Ramos (cell line): ENCODE results near the gene ACRBP.

Experiments
- in situ Hi-C: fragments of 300-500 bp; cut with MboI; formaldehyde crosslinking; loops from one replicate; pipeline ENCODE4 v1.14.3; 2022; ENCODE audit warnings: low sequenced_read_pairs; ENCODE audit not compliant: unreplicated experiment

ACRBP gene

DNA sequence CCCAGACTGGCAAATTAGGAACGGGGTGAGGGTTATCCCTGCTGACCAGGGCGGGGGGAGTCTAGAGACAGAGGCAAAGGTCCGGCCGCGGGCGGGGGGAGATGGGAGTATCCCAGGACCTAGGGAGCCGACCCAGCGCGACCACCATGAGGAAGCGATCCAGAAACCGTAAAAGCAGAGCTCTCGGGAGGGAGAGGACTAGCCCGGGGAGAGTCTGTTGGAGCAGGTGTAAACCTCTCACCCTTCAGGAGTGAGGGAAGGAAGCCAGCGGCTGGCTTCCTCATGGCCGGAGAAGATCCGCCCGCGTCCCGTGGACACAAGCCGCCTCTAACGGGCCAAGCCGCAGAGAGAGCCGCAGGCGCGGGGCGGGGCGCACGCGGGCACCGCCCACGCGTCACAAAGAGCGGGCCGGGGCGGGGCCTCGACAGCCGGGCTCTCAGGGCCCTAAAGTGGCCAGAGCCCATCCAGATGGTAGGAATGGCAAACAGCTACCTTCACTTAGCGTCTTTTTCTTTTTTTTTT, at the start of gene ACRBP:
TSS of gene ACRBP (minus strand) at position 350 of the 522 bp plus-strand sequence. CDS start at position 284, 66 bp downstream.
- in situ Hi-C loops = no loop called here

DNA sequence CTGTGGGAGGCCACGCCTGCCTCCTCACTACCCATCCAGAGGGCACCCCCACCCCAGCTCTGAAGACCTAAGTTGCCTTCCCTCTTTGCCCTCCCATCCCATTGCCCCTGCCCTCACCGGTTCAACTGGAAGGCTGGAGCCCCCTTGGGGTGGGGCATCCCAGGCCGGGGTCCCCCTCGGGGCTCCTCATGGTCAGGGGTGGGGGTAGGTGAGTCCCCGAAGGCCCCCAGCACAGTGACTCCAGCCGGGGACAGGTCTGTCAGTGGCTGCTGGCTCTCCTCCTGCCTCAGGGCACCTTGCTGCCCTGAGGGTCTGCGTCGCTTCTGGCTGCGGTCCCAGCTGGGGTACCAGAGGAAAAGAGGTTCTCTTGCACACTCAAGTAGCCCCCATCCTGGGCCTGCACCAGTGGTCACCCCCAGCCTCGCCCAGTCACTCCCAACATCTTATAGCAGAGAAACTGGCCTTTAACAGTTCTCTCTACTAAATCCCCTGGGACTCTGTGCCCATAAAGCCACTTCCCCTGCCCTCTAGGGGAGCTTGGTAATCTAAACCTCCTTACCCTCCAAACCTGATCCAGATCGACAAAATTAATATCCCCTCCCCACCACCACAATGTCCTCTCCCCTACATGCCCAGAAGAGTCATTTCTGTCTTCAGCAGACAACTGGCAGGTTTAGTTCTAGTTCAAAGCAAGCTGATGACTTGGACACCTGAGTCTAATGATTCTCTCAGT, 48.2 kb upstream of the ACRBP start:
- in situ Hi-C loops = no loop called here

- in situ Hi-C loops = no loop called here
Measured at GRCh38 chr12:6694701-6695100, 47.5 kb upstream of the ACRBP start.

DNA sequence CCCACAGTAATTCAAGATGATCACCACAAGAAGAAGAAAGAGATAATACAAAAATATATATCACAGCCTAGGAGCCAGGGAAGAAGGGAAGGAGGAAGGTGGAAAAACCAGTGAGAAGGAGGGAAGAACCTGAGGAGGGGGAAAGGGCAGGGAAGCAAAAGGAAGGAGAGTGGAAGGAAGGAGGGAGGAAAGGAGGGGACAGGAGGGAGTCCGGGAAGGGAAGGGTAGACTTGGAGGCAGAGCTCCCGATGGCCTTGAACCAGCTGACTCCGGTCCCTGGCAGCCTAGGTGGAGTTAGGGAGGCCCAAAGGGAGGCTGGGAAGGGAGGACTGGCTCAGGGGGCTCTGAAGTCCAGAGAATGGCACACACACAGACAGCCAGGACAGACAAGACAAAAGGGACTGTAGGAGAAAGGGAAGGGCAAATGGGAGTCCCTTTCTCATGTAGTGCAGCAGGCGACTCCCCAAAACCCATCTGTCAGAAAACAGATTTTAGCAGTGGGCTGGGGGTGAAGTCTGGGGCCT, 46.7 kb upstream of the ACRBP start:
- in situ Hi-C loops = no loop called here

- in situ Hi-C loops = no loop called here
Measured at GRCh38 chr12:6692888-6693287, 45.7 kb upstream of the ACRBP start.

GRCh38 chr12:6691473-6691872, 44.2 kb upstream of the ACRBP start:
- in situ Hi-C loops = no loop called here

GRCh38 chr12:6688999-6689882, 42.0 kb upstream of the ACRBP start, which contains the start of gene ZNF384:
Gene ZNF384 (minus strand): TSS chr12:6689375. CDS start chr12:6679520, 9,855 bp downstream.
- in situ Hi-C loops = no loop called here

DNA sequence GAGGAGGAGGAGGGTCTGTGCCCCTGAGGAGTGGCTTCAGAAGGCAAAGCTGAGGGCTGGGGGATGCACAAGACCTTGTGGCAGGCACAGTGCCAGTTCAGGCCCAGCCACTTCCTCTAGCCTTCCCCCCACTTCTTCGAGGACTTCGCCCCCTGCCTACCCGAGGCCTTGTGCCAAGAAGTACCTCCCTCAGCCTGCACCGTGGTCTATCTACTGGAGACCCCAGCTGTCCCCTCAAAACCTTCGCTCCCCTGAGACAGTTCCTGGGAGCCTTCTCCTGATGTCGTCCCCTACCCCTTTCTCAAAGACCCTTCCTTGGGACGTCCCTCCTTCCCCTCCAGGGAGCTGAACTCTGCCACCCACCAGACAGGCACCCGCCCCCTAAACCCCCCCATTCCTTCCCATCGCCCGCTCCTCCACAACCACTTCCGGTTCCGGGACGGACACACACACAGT, 41.3 kb upstream of the ACRBP start:
- in situ Hi-C loops = no loop called here

DNA sequence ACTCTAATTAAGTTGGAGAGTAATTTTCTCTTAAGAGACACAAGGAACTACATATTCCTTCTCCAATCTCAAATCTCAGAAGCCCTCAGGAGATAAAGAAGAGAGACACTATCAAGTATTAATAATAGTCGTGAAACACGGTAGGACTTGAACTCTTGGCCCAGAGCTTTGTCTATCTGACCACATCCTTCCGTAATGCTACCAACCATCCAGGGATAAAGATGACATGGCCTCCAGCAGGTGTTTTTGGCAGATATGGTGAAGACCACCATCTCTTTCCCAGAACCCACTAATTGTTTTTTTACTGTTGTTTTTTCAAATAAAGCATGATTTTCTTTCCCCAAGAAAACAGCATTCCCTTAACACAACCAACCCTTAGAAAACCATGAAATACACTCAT, 38.6 kb upstream of the ACRBP start:
- in situ Hi-C loops = no loop called here

- in situ Hi-C loops = no loop called here
Measured at GRCh38 chr12:6684609-6685008, 37.4 kb upstream of the ACRBP start.

- in situ Hi-C loops = no loop called here
Measured at GRCh38 chr12:6676962-6677361, 29.7 kb upstream of the ACRBP start.

DNA sequence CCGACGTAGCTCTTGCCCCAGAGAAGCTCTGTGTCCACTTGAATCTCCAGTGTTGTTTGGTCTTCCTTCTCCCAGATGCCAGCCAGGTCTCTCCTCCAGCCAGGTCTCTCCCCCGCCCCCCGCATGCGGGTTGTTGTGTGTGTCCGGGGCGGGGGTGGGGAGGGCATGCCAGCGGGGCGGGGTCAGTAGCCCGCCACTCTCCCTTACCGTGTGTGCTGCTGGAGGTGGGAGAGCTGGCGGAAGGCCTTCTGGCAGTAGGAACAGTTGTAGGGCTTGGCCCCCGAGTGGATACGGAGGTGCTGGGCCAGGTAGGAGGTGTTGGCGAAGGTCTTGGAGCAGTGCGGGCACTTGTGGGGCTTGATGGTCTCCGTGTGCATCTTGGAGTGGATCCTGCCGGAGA, 24.9 kb upstream of the ACRBP start:
- in situ Hi-C loops = no loop called here

DNA sequence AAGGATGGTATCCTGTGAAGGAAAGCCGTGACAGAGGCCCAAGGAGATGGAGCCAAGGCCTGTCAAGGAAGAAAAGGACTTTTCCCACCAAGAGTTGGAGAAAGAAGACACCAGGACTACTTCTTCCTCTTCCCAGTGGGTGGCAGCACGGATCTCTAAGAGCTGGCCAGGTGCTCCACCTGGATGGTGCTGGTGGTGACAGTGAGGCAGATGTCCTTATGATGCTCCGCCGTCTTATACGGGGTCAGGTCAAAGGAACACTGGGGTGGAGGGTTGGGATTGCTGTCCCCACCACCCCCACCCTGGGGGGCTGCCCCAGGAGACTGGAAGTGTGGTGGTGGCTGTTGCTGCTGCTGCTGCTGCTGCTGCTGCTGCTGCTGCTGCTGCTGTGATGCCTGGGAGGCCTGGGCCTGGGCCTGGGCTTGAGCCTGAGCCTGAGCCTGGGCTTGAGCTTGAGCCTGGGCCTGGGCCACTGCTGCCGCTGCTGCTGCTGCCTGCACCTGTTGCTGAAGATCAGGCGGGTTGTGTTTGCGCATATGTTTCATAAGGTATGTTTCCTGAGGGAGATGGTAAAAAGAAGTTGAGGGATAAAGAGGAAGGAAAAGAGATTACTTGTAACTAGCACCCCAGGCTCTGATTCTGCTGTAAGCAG, 20.5 kb upstream of the ACRBP start:
- in situ Hi-C loops = no loop called here

- in situ Hi-C loops = no loop called here
Measured at GRCh38 chr12:6666211-6666610, 19.0 kb upstream of the ACRBP start.

DNA sequence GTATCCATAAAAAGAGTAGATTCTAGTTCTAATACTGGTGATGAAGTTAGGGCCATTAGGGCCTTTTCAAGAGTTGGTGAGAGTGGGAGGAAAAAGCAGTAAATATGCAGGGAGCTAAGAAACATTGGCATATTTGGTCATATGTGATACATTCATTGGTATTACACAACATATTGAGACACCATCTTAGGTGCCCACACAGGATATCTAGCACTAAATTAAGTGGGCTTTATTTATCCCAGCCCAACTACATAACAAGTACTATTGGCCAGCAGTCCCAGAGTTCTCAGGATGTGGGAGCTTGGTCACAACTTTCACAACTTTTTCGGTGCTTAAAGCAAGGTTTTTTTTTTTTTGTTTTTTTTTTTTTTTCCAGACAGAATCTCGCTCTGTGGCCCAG, 17.7 kb upstream of the ACRBP start:
- in situ Hi-C loops = loop anchor here (5.0 kb wide), 1 partner anchor 48 kb away; no protein-coding TSS in a partner anchor

GRCh38 chr12:6662906-6663742, 15.9 kb upstream of the ACRBP start, which contains the start of gene ING4:
Gene ING4 (minus strand): TSS chr12:6663119. CDS start chr12:6663101, 18 bp downstream.
- in situ Hi-C loops = loop anchor here (5.0 kb wide), 1 partner anchor 46 kb away; no protein-coding TSS in a partner anchor

GRCh38 chr12:6662602-6662905, 15.3 kb upstream of the ACRBP start:
- in situ Hi-C loops = loop anchor here (5.0 kb wide), 1 partner anchor 45 kb away; no protein-coding TSS in a partner anchor

DNA sequence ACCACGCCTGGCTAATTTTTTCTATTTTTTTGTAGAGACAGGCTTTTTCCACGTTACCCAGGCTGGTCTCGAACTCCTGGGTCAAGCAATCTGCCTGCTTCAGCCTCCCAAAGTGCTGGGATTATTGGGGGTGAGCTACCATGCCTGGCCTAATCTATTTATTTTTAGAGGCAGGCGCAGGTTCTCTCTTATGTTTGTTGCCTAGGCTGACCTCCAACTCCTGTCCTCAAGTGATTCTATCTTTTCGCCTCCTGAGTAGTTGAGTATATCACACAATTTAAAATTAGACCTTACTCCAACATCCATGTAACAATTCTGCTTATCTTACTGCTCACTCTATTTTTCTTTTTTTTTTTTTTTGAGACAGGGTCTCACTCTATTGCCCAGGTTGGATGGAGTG, 6.8 kb upstream of the ACRBP start:
- in situ Hi-C loops = no loop called here

GRCh38 chr12:6653342-6653741, 6.1 kb upstream of the ACRBP start:
- in situ Hi-C loops = no loop called here
